ENCODE data around the gene SLC7A1.
A peak's percentile ranks its signal among the peaks of the same experiment; 100 is the strongest.

Gene SLC7A1

DNA sequence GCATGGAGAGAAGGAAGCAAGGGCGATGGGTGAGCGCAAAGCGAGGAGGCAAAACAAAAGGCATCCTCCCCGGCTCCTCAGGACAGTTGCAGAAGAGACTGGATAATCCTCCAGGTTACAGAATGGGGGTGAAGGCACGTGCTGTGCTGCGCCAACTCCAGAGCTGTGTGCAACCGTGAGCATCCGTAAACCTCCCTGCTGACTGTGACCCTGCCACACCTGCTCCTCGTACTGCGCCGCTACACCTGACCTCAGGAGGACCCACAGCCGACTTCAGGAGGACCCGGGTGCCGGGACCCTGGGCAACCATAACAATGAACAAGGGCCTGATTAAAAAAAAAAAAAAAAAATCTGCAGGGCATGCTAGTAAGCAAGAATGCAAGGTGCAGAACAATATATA, 68.7 kb downstream of the SLC7A1 start:
- DNase-seq: no peak

DNA sequence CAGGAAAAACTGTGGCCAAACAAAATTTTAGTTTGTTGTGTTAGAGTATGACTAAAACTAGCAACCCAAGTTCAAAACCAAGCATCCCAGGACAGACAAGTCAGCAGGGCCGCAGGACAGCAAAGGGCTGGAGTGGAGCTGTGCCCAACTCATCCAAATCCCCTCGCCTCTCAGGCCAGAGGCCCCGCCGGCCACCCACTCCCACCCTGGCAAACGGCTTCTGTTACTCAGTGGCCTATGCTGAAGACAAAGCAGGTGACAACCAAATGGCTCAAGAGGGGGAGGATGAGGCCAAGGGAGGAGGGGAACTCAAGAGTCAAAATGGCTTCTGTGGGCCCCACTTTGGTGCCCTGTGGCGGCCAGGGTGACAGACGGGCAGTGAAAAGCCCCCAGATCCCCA, 69.7 kb downstream of the SLC7A1 start:
- no peak for DNase-seq

DNA sequence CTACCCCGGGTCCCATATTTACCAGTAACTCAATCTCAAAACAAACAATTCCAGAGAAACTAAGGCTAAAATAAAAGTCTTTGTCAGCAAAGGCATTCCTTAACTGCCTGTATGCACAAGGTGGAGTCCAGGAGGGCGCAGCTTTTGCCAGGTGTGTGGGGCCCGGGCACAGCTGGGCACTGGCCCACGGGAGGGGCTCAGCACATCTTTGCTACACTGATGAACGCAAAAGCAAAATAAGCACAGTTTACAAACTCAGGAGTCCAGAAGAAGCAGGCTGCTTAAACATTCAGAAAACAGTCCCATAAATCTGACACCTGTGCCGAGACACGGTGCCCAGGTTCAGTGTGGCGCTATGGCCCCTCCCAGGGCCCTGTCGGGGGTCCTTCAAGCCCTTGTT, 70.8 kb downstream of the SLC7A1 start:
- no peak for DNase-seq

DNA sequence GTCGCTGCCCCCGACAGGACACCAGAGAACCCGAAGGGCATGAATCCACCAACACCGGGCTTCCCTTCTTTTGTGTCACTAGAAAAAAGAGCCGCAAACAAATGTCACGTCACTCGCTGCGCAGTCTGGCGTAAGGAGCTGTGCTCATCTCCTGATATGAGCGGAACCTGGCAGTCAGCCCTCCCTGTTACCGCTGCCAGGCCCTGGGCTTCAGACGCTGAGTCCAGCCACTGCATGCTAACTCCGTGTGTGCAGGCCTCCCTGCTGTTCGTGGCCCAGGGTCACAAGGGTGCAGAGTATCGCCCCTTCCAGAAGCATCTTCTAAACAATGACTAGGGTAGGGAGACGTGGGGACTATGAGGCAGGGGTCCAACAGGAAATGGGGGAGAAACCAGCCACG, 71.3 kb downstream of the SLC7A1 start:
- no peak for DNase-seq

DNA sequence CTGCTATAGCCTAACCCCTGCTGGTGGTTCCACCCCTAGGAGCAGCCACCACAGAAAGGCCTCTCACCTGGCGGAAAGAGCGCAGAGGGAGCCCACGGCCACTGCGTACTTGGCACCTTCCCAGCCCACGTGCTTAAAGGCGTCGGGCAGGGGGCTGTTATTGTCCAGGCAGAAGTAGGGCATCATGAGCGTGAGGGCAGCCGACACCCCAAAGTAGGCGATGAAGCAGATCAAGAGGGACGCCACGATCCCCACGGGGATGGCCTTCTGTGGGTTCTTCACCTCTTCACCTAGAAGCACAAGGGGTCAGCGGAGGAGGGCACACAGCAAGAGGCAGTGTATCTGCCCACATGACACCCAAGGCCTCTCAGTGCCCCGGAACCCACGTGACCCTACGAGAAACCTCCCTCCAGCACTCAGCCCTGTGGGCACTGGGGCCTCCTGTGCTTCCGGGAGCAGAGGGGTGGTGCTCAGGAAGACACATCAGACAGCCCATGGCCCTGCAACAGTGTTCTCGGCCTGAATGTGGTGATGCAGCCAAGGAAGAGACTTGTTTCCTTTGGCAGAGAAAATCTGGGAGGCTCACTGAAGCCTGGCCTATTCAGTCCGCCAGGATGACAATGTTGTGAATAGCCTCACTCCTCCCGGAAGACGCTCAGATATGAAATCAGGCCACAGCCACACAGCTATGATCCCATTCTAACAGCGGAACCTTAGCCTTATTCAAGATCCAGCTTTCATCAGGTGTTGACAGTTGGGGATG, 72.1 kb downstream of the SLC7A1 start:
- DNase-seq: no peak

DNA sequence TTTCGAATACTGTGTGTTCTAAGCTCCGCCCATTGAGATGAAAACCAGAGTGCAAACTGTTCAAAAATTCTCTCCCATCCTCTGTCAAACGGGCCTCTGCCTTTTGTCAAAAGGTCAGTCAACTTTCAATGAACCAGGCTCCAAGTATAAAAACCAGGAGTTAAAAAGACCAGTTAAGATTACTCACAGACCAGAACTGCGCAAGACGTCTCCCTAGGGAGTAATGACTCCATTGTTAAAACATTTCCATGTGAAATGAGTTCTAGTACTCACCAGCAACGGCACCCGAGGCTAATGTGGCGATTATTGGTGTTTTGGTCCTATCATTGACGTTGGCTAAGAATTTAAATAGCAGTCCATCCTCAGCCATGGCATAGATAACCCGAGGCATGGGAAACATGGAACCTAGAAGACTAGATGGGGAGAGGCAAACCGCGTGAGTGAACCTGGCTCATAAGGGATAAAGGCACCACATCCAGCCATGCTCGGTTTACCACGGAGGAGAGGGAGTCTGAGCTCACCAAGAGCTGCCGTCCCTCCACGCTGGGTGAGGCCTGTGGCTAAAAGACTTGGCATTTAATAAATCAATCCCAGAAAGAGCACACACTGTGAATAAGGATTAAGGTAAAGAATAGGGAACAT, 73.3 kb downstream of the SLC7A1 start:
- DNase-seq: no peak

DNA sequence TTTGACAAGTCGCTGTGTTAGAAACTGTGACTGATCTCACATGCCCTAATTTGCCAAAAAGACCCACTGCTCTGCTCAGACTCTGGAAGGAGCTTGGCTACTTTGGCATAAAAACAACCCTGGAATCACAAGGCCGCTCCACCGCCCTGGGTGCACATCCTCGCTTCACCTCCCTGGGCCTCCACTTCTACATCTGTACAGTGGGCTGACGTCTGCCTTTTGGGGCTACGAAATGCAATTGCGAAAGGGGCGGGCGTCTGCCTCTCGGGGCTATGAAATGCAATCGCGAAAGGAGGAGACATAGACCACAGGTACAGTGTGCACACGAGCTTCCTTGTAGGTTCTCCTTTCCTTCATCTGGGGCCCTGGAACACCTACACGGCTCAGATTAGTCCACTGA, 74.2 kb downstream of the SLC7A1 start:
- no peak for DNase-seq

DNA sequence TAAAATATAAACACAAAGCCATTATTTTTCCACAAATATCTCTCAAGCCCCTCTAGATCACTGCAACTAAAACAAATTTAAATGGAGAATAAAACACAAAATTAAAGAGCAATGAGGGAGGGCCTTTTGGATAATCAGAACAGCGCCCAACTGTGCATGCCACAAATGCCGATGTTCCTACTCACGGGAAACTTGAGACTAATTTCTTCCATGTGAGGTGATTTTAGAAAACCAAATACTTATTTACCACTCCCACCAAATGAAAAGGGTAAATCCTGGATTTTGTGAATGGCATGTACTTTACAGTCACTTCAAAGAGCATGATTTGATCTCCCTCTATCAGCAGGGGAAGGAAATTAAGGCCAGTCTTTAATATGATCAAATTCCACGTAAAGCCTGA, 74.8 kb downstream of the SLC7A1 start:
- no peak for DNase-seq

DNA sequence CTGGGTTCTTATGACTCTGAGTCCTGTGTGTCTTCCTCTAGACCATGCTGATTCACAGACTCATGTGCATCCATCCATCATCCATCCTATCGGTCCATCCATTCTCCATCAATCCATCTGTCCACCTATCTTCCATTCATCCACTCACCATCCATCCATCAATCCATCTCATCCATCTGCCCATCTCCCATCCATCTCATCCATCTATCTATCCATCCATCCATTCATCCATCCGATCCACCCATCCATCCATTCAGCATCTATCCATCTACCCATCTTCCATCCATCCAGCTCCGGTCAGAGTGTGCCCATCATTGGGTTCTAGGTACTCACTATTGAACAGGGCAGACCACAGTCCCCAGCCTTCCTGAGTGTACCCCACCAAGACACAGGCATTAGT, 75.6 kb downstream of the SLC7A1 start:
- no peak for DNase-seq

DNA sequence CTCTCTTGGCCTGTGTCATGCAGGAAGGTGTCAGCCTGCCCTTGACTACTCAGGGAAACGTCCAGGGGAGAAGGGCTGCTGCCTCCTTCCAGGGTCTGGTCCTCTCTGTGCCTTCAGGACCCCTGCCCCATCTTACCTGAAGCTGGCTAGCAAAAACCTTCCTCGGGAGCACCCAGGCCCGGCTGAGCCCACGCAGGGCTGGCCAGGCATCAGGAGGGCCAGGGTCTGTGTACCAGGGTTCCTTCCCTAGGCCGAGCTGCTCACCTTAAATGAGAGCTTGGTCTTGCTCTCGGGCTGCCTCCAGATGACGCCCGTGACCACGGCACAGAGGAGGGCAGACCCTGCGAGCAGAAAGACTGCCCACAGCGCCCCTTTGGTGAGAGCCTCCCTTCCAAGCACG, 78.6 kb downstream of the SLC7A1 start:
- no peak for DNase-seq

DNA sequence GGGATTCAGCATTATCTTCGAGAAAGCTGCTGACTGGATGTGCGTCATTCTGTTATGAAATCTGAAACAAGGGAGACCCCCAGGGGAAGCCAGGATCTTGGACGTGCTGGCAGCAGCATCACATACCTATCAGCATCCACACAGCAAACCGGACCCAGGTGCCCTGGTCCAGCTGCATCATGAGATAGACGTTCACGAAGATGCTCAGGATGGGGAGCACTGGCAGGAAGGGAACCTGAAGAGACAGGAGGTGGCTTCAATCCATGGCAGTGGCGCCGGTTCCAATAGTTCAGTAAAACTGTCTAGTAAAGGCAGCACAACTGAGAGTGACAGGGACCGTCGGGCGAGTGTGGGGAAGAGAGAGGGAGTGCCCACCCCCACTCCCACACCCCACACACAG, 79.5 kb downstream of the SLC7A1 start:
- DNase-seq: no peak

DNA sequence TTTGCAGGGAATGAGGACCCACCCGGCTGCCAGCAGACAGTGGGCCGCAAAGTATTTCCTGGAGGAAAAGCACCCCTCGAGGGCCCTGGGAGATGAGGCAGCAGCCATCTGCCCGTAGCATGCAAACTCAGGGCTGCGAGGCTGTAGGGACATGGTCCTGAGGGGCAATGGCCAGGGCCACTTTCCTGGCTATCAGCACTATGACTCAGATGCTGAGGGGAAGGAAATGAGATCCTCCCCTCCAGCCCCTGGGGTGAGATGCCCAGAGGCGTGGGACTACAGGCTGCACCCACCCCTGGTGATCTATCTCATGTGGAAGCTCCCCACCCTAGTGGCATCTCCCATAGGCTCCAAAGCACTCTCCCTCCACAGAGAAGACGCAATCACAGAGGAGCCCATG, 80.1 kb downstream of the SLC7A1 start:
- no peak for DNase-seq

DNA sequence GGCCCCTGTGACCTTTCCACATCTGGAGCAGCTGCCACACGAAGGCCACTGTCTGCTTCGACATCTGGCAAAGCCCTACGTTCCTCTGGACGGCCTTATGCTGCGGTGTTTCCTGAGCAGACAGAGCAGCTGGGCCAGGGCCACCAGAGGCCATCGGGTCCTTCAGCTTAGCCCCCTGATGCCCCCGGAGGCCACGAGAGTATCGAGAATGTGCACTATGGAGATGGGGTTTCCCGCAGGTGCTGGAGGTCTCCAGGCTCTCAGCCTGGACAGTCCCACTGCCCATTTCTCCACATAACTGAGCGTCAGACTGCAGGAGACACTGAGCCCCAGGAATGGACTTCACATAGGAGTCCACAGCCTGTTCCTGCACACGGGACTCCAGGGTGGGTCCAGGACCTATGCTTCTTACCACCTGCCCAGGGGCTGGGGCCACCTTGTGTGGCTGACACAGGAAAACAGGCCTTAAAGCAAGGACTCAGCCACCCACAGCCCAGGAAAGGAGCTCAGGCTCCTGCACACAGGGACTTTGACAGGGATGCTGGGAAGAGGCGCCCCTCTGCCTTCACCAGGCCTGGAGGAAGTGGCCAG, 80.7 kb downstream of the SLC7A1 start:
- DNase-seq: no peak

DNA sequence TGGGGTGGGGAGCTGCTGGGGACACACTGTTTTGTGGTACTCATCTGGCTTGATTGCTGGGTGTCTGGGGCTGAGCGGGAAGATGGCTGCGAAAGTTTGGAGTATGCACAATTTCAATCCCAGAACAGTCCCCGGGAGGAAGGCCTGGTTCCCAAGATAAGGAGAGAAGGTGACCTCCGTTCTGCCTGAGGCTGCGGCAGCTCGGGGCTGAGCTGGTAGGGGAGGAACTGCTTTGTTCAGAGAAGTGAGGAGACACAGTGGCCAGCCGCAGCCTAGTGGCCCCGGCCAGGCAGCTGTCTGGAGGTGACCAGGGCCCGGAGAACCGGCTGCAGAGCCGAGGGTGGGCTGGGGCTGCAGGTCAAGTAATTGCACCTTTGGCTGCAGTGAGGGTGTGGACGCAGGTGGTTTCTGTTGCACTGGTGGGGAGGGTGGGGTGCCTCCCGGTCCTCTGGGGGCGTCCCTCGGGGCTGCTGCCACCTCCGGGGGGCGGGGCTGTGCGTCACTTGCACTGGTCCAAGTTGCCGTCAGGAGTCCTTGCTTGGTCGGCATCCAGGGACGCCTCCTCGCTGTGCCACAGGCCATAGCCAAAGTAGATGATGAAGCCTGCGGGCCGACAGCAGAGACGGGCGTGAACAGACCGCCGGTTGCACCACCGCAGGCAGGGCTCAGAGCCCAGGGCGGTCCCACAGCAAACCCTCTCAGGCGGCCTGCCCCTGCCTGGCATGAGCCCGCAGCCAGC, 81.3 kb downstream of the SLC7A1 start:
- DNase-seq: no peak

DNA sequence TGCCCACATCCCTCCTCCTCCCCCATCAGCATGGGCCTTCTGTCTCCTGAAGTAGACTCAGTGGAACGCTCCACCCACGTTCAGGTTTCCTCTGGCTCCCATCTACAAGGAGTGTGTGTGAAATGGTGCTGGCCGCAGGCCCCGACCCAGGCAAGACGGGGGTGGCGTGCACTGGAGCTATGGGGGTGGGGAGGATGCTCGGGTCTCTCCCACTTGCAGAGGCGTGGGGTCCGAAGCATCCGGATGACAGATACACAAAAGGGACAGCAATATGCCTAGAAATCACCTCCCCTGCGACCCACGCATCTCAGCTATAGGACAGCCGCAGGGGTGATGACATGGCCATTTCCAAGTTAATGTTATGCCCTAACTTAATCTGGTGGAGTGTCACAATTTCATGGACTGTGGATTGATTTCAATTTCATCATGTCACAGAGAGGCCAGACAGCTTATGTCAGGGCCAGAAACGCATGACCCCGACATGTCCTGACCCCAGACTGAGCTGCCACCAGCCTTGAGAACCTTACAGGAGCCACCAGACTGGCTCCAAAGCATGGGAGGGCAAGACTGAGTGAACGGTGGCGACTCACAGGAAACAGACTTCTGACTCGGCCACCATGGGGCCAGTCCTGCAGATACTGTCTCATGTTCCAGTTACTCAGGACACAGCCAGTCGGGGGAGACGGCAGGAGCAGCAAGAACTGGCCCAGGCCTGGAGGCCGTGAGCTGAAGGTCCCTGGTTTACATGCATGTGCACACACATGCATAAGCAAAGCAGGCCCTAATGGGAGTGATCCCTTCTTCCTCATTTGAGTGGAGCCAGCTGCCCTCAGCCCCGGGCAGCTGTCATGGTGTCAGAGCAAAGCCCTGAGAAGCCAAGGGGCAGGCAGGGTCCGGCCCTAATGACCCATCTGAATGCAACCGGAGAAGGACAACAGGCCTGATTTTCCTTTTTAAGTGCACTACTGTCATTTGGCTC, 82.2 kb downstream of the SLC7A1 start:
- no peak for DNase-seq

DNA sequence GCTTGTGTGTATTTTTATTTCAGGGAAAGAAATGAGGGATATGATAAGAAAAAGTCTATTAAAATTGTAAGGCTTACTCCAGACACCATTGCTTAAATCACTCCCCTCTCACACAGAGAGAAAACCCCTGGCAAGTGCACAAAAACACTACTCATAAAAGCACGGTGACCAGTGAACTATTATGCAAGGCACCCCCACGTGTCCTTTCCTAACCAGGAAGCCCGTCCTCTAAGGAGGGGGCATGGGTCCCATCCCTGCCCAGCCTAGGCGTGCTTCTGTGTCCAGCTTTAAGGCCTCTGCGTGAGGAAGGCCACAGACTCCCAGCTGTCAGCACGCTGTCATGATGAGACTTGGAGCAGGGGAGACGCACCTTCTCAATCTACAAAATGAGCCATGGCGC, 83.5 kb downstream of the SLC7A1 start:
- DNase-seq: no peak

DNA sequence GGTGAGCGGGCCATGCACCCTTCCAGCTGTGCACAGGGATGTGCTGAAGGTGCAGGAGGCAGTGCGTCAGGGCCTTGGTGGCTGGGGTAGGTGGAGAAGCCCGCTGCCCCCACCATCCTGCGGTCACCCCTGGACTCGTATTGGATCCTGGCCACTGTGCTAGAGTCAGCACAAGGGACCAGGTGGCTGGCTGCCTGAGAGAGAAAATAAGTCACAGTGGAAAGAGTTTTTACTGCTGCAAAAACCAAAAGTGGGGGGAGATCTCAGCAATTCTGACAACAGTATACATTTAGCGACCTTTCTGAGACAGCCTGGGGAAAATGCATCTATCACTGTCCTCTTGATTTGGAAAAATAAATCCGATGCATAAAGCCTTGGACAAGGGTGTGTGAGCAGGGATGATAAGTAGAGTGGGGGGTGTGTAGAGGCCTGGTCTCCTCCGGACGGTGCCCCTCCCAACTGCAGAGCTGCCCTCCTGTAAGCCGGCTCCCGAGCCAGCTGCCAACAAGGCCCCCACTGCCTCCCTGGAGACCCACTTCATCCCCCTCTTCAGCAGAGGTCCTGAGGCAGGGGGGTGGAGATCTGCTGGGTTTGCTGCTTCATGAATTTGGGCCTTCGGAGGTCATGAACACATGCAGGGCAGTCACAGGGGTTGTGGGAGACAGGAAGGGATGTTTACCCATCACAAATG, 84.2 kb downstream of the SLC7A1 start:
- DNase-seq: no peak

DNA sequence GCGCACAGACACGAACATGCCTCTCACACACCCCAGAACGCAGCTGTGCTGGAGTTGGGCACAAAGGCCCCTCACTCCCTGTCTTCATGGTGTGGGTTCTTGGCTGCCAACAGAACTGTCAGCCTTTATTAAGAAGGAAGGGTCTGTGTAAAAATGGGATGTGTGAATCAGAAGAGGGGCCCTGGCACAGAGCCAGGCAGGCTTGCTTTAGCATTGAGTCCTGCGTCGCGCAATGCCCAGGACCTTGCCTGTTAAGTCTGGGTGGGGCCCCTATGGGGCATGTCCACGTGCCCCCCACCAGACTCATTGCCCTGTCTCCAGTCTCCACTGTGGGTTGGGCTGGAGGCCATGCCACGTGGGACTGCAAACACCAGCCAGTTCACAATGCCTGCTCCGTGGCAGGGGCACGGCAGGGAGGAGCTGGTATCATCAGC, 84.8 kb downstream of the SLC7A1 start:
- DNase-seq: no peak

DNA sequence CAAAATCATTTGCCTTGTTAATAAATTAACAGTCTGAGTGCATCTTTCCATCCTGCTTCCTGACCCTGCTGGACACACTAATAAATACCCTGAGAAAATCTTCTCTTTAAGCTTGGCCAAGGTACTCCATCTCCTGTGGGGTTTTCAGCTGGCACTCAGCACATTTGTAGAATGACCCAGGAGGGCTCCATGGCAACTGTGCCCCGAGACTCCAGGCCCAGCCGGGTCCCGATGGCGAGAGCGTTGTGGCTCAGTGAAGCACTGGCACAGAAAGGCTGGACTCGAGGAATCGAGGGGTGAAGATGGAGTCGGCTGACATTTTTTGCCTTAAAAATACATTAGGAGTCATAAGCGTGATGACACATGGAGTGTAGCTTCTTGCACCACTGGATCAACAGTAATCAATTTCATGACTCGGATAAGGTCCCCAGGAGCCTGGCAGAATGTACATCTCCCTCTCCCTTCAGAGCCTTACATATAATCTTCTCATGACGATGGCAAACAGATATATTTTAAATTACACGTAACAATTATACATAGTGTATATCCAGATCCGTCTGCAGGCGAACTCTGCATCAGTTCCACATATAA, 85.4 kb downstream of the SLC7A1 start:
- DNase-seq: no peak

DNA sequence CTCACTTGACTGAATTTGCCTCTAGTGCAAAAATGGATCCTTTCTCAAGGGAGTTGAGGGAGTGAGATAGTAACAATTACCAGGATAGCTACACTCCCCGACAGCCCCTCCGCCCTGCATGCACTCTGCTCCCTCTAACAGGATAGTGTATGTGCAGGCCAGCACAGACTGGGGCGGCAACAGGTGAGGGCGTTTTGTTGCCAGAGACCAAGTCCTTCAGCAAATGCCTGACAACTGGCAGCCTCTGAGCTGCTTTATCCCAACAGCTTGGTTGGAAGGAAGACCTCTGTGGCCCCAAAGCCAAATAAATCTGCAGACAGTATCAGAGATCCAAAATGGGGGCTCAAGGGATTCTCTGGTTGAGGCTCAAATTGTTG, 86.6 kb downstream of the SLC7A1 start:
- no peak for DNase-seq

DNA sequence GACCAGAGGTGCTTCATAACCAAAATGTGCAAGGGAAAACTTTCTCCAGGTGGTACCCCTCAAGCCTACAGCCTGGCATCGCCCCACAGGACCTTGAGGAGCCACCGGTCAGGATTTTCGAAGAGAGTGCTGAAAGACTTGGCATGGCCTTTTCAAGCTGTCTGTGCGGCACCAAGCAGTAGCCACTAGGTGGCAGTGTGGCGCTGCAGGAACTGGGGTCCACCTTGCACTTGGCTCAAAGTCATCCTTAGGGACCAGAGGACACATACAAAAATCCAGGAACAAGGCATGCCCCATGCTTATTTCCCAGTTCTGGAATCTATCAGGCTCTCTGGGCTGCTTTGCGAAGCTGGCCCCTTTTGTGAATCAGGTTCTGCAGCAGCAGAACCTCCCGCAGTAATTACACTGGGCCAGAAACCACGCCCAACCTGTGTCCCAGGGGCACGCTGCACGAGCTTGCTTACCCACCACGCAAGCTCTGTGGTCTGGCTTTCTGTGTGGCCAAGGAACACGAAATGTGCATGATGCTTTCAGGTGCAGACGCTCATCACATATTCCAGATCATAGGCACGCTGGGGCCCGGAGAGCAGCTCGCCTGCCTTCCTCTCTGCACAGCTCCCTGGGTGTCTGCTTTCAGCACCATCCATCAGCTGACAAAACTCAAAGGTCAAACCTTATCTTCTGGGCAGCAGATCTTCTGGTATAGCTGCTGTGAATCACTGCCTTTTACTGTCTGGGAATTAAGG, 87.2 kb downstream of the SLC7A1 start:
- peak; percentile 13 for DNase-seq

Data from NCI-H510A (cell line).